Left ventricle myocardium inferior (tissue), 1 donor: ENCODE data around the gene ROPN1L. TPM values are rescaled to one million over a fixed set of nuclear protein-coding genes. Genes with fewer than 3 reads are reported as not detected.

Experiments
- DNase-seq: peaks from one replicate; pipeline ENCODE4 v3.0.0-alpha.2; 2020
- H3K27ac ChIP-seq: fragments of 200-600 bp; replicated peaks from 2 replicates; pipeline ENCODE4 v1.8.0; 2021
- H3K27me3 ChIP-seq: fragments of 200-600 bp; 2 replicates; pipeline ENCODE4 v1.8.0; 2021; ENCODE audit warnings: low read depth
- H3K36me3 ChIP-seq: fragments of 200-600 bp; 2 replicates; pipeline ENCODE4 v1.8.0; 2021
- H3K4me1 ChIP-seq: fragments of 200-600 bp; 2 replicates; pipeline ENCODE4 v1.8.0; 2021
- H3K4me3 ChIP-seq: fragments of 200-600 bp; 2 replicates; pipeline ENCODE4 v1.8.0; 2021; ENCODE audit warnings: mild to moderate bottlenecking, moderate library complexity
- H3K9me3 ChIP-seq: fragments of 200-600 bp; replicated peaks from 2 replicates; pipeline ENCODE4 v1.8.0; 2021
- CTCF ChIP-seq: fragments of 200-600 bp; IDR thresholded peaks from 2 replicates; pipeline ENCODE4 v1.8.0; 2021; ENCODE audit warnings: antibody characterized with exemption, mild to moderate bottlenecking, borderline replicate concordance
- intact Hi-C: fragments of 100-400 bp; cut with micrococcal nuclease; formaldehyde crosslinking; loops from one replicate; pipeline ENCODE4 v1.11.0; 2022
- total RNA-seq: library from RNA; stranded (reverse); fragmentation: NEBNext Ultra II Directional; extraction: Animal tissue kit (Norgen Biotek cat#: 25700); gene quantifications from one replicate; pipeline ENCODE4 v1.2.1, GENCODE V29; 2021
- donor health status: DM: no; HTN: yes; CAD: no; lungs with severe emphysema.

Gene ROPN1L
- total RNA-seq, 1 donor from 2014 or later, result 0.38 TPM

GRCh38 chr5:10410662-10411061 is 31.0 kb upstream of the ROPN1L start:
- no peak for TF ChIP-seq CTCF
- no peaks in the 10 kb centered on the region for H3K9me3 ChIP-seq
- DNase-seq, result no peak
- intact Hi-C loops, result no loop called here
- no peaks in the 10 kb centered on the region for H3K27me3 ChIP-seq
- no peak overlapping the region for H3K27ac ChIP-seq
- H3K36me3 ChIP-seq, result peaks cover 100% of the 10 kb centered on the region
- no peak overlapping the region for H3K4me3 ChIP-seq
- peaks cover 15% of the 10 kb centered on the region for H3K4me1 ChIP-seq

GRCh38 chr5:10411336-10411735 is 30.3 kb upstream of the ROPN1L start:
- no peak for DNase-seq
- intact Hi-C loops, result no loop called here
- no peak for TF ChIP-seq CTCF
- Histone ChIP-seq H3K27me3 (no peaks in the 10 kb centered on the region), H3K36me3 (peaks cover 100% of the 10 kb centered on the region), H3K4me1 (peaks cover 15% of the 10 kb centered on the region), H3K27ac (no peak overlapping the region), H3K9me3 (no peaks in the 10 kb centered on the region), H3K4me3 (no peak overlapping the region)

GRCh38 chr5:10416868-10417267 is 24.8 kb upstream of the ROPN1L start:
- Histone ChIP-seq H3K4me3 (no peak overlapping the region), H3K27me3 (no peaks in the 10 kb centered on the region), H3K27ac (no peak overlapping the region), H3K36me3 (peaks cover 100% of the 10 kb centered on the region), H3K9me3 (no peaks in the 10 kb centered on the region), H3K4me1 (peaks cover 31% of the 10 kb centered on the region)
- no peak for TF ChIP-seq CTCF
- intact Hi-C loops, result no loop called here
- DNase-seq, result no peak

- Histone ChIP-seq H3K9me3 (no peaks in the 10 kb centered on the region), H3K27me3 (no peaks in the 10 kb centered on the region), H3K36me3 (peaks cover 88% of the 10 kb centered on the region), H3K27ac (no peak overlapping the region), H3K4me1 (peaks cover 21% of the 10 kb centered on the region), H3K4me3 (no peak overlapping the region)
- TF ChIP-seq CTCF, result no peak
- no peak for DNase-seq
- intact Hi-C loops, result no loop called here
Measured at GRCh38 chr5:10418654-10419345, 22.9 kb upstream of the ROPN1L start.

GRCh38 chr5:10420468-10420867 is 21.2 kb upstream of the ROPN1L start:
- Histone ChIP-seq H3K36me3 (peaks cover 88% of the 10 kb centered on the region), H3K9me3 (no peaks in the 10 kb centered on the region), H3K27me3 (no peaks in the 10 kb centered on the region), H3K27ac (no peak overlapping the region), H3K4me1 (peaks cover 17% of the 10 kb centered on the region), H3K4me3 (no peak overlapping the region)
- TF ChIP-seq CTCF, result no peak
- intact Hi-C loops, result loop anchor here (10.0 kb wide), 1 partner anchor 136 kb away; no protein-coding TSS in a partner anchor
- DNase-seq, result no peak
